Neural progenitor cell (in vitro differentiated cells): ENCODE results near the gene ABCA1. TPM values are rescaled to one million over a fixed set of nuclear protein-coding genes. Genes with fewer than 3 reads are reported as not detected.

Experiments
- DNase-seq: peaks from one replicate; pipeline ENCODE4 v3.0.0-alpha.2; 2016; ENCODE audit warnings: low spot score
- H2AFZ ChIP-seq: fragments of 200-600 bp; sonication (generic); replicated peaks from 2 replicates; pipeline ENCODE4 v1.6.1; 2016; ENCODE audit warnings: antibody characterized with exemption
- H3F3A ChIP-seq: fragments of 200-600 bp; sonication (generic); 2 replicates; pipeline ENCODE4 v1.6.1; 2016; ENCODE audit warnings: antibody characterized with exemption, low read depth
- H3K27ac ChIP-seq: fragments of 200-600 bp; sonication (generic); 2 replicates; pipeline ENCODE4 v1.5.1; 2016; ENCODE audit warnings: mild to moderate bottlenecking
- H3K27me3 ChIP-seq: fragments of 200-600 bp; sonication (generic); 2 replicates; pipeline ENCODE4 v1.6.1; 2016; ENCODE audit warnings: mild to moderate bottlenecking, moderate library complexity
- H3K36me3 ChIP-seq: fragments of 200-600 bp; sonication (generic); 2 replicates; pipeline ENCODE4 v1.5.1; 2016
- H3K4me1 ChIP-seq: fragments of 200-600 bp; sonication (generic); 2 replicates; pipeline ENCODE4 v1.6.1; 2016; ENCODE audit warnings: mixed run types
- H3K4me2 ChIP-seq: fragments of 200-600 bp; sonication (generic); 2 replicates; pipeline ENCODE4 v1.6.1; 2016
- H3K4me3 ChIP-seq: fragments of 200-600 bp; sonication (generic); 2 replicates; pipeline ENCODE4 v1.5.1; 2016
- H3K79me2 ChIP-seq: fragments of 200-600 bp; sonication (generic); 2 replicates; pipeline ENCODE4 v1.6.1; 2016; ENCODE audit warnings: low read depth
- H3K9ac ChIP-seq: fragments of 200-600 bp; sonication (generic); 2 replicates; pipeline ENCODE4 v1.6.1; 2016
- H3K9me3 ChIP-seq: fragments of 200-600 bp; sonication (generic); 2 replicates; pipeline ENCODE4 v1.5.1; 2016; ENCODE audit warnings: low read depth
- H4K20me1 ChIP-seq: fragments of 200-600 bp; sonication (generic); 2 replicates; pipeline ENCODE4 v1.6.1; 2016; ENCODE audit warnings: low read depth
- H3K27ac Mint-ChIP-seq: 3 replicates; pipeline ENCODE4 v1.8.0; 2021; ENCODE audit warnings: mixed read lengths
- H3K27me3 Mint-ChIP-seq: 2 replicates; pipeline ENCODE4 v1.8.0; 2022; ENCODE audit warnings: low read depth, mild to moderate bottlenecking, inconsistent platforms, moderate library complexity, mixed read lengths; ENCODE audit not compliant: insufficient read depth
- H3K36me3 Mint-ChIP-seq: 3 replicates; pipeline ENCODE4 v1.8.0; 2021; ENCODE audit warnings: mixed read lengths
- H3K4me1 Mint-ChIP-seq: 3 replicates; pipeline ENCODE4 v1.8.0; 2021; ENCODE audit warnings: mixed read lengths
- H3K4me3 Mint-ChIP-seq: 3 replicates; pipeline ENCODE4 v1.8.0; 2021; ENCODE audit warnings: mild to moderate bottlenecking, moderate library complexity, mixed read lengths
- H3K9me3 Mint-ChIP-seq: 3 replicates; pipeline ENCODE4 v1.8.0; 2020; ENCODE audit warnings: mixed read lengths
- EZH2 ChIP-seq: fragments of 200-600 bp; sonication (generic); IDR thresholded peaks from 2 replicates; pipeline ENCODE4 v1.6.1; 2017; ENCODE audit warnings: antibody characterized with exemption, mild to moderate bottlenecking, moderate library complexity
- EZH2phosphoT487 ChIP-seq: fragments of 200-600 bp; sonication (generic); IDR thresholded peaks from 2 replicates; pipeline ENCODE4 v1.6.1; 2017; ENCODE audit warnings: antibody characterized with exemption
- total RNA-seq: library from RNA; depleted of rRNA; stranded (reverse); fragments of >200 nt; gene quantifications from 2 replicates; pipeline ENCODE4 v1.2.3, GENCODE V29; 2015; ENCODE audit warnings: low replicate concordance
- TF ChIP-seq, protein P1 (sequence below): fragments of 200-600 bp; sonication (generic); IDR thresholded peaks from 2 replicates; pipeline ENCODE4 v1.5.1; 2017; ENCODE audit warnings: antibody characterized with exemption, mild to moderate bottlenecking

ABCA1 gene
- total RNA-seq, 1 donor from 2014 or later: 32.4 TPM

GRCh38 chr9:104802906-104803305 is 125.0 kb downstream of the ABCA1 start:
- H3K9me3 Mint-ChIP-seq: no peaks in the 10 kb centered on the region
- H3K27me3 Mint-ChIP-seq: peaks cover 5% of the 10 kb centered on the region
- Histone ChIP-seq H3F3A (no peaks in the 10 kb centered on the region), H3K36me3 (no peaks in the 10 kb centered on the region), H4K20me1 (no peaks in the 10 kb centered on the region), H3K27me3 (no peaks in the 10 kb centered on the region), H3K79me2 (no peaks in the 10 kb centered on the region), H2AFZ (no peak overlapping the region), H3K4me3 (no peak overlapping the region), H3K4me2 (no peak overlapping the region), H3K4me1 (no peaks in the 10 kb centered on the region), H3K9me3 (no peaks in the 10 kb centered on the region), H3K9ac (no peak overlapping the region), H3K27ac (no peak overlapping the region)
- TF ChIP-seq EZH2 (no peak), EZH2phosphoT487 (no peak)
- TF ChIP-seq, protein P1, sequence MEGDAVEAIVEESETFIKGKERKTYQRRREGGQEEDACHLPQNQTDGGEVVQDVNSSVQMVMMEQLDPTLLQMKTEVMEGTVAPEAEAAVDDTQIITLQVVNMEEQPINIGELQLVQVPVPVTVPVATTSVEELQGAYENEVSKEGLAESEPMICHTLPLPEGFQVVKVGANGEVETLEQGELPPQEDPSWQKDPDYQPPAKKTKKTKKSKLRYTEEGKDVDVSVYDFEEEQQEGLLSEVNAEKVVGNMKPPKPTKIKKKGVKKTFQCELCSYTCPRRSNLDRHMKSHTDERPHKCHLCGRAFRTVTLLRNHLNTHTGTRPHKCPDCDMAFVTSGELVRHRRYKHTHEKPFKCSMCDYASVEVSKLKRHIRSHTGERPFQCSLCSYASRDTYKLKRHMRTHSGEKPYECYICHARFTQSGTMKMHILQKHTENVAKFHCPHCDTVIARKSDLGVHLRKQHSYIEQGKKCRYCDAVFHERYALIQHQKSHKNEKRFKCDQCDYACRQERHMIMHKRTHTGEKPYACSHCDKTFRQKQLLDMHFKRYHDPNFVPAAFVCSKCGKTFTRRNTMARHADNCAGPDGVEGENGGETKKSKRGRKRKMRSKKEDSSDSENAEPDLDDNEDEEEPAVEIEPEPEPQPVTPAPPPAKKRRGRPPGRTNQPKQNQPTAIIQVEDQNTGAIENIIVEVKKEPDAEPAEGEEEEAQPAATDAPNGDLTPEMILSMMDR: no peak
- no peak for DNase-seq
- peaks cover 17% of the 10 kb centered on the region for H3K36me3 Mint-ChIP-seq
- no peak overlapping the region for H3K4me3 Mint-ChIP-seq
- no peak overlapping the region for H3K27ac Mint-ChIP-seq
- no peaks in the 10 kb centered on the region for H3K4me1 Mint-ChIP-seq

GRCh38 chr9:104802110-104802509 is 125.8 kb downstream of the ABCA1 start:
- H3K4me3 ChIP-seq: no peak overlapping the region
- H3K4me2 ChIP-seq: no peak overlapping the region
- Mint-ChIP-seq H3K27ac (no peak overlapping the region), H3K27me3 (peaks cover 5% of the 10 kb centered on the region), H3K4me1 (no peaks in the 10 kb centered on the region), H3K4me3 (no peak overlapping the region), H3K9me3 (no peaks in the 10 kb centered on the region), H3K36me3 (peaks cover 19% of the 10 kb centered on the region)
- no peaks in the 10 kb centered on the region for H3K4me1 ChIP-seq
- TF ChIP-seq EZH2 (no peak), EZH2phosphoT487 (no peak)
- TF ChIP-seq, protein P1: no peak
- H3K79me2 ChIP-seq: no peaks in the 10 kb centered on the region
- no peak for DNase-seq
- H3F3A ChIP-seq: no peaks in the 10 kb centered on the region
- H4K20me1 ChIP-seq: no peaks in the 10 kb centered on the region
- H2AFZ ChIP-seq: no peak overlapping the region
- H3K9me3 ChIP-seq: no peaks in the 10 kb centered on the region
- no peaks in the 10 kb centered on the region for H3K27me3 ChIP-seq
- H3K27ac ChIP-seq: no peak overlapping the region
- H3K36me3 ChIP-seq: no peaks in the 10 kb centered on the region
- H3K9ac ChIP-seq: no peak overlapping the region

DNA sequence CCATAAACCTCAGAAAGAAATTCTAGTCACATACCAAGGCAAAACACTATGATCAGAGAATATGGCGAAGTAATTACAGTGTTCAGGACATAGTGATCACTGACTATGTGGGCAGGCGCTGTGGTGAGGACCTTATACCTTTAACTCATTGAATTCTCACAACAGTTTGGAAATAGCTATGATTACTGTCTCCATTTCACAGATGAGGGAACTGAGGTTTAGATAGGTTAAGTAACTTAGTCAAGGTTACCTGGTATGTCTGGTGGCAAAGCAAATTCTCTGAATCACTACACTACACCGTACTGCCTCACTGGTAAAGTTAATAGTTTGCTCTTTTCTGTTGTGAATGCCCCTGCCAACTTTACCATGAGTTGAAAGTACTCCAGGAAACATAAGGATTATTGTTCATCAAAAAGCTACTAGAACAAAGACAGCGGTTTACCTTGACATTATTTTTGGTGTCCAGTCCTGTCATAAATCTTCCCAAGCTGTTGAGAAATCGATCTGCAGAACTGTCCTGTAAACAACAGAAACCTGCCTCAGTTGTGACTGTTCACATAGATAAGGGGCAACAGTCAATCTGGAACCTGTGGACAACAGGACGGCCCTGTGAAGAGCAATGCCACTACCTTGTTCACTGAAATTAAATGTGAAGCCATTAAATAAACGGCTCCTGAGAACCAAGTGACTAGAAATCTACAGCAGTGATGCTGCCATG is 127.7 kb downstream of the ABCA1 start:
- Histone ChIP-seq H3K36me3 (no peaks in the 10 kb centered on the region), H4K20me1 (no peaks in the 10 kb centered on the region), H3K79me2 (no peaks in the 10 kb centered on the region), H3K4me1 (no peaks in the 10 kb centered on the region), H3K27ac (no peak overlapping the region), H3K4me3 (no peak overlapping the region), H3K4me2 (no peak overlapping the region), H3F3A (no peaks in the 10 kb centered on the region), H2AFZ (no peak overlapping the region), H3K9ac (no peak overlapping the region), H3K9me3 (no peaks in the 10 kb centered on the region), H3K27me3 (no peaks in the 10 kb centered on the region)
- TF ChIP-seq, protein P1: no peak
- TF ChIP-seq EZH2 (no peak), EZH2phosphoT487 (no peak)
- Mint-ChIP-seq H3K4me1 (no peaks in the 10 kb centered on the region), H3K36me3 (peaks cover 24% of the 10 kb centered on the region), H3K4me3 (no peak overlapping the region), H3K9me3 (no peaks in the 10 kb centered on the region), H3K27ac (no peak overlapping the region), H3K27me3 (peaks cover under 1% of the 10 kb centered on the region)
- no peak for DNase-seq
